ENCODE measurements around the gene SLC22A31.

GRCh38 chr16:89246383-89246902 lies 46.1 kb upstream of the SLC22A31 start:
- TF ChIP-seq EZH2phosphoT487 (IDR thresholded peaks at IDR 0.05; ENCODE audit: insufficient read depth, low read depth) (no peak), EZH2 (IDR thresholded peaks at IDR 0.05; ENCODE audit: insufficient read depth, poor library complexity, severe bottlenecking) (no peak)

All from GM23248 (cell line).